Measurements from ENCODE around the gene TOLLIP.
"Not testable (repeated sequence)": the region's sequence is repeated elsewhere in the genome, so short reads cannot be mapped to it uniquely, and the experiment has no call there.

TOLLIP gene

GRCh38 chr11:1309498-1310317 lies at the start of gene TOLLIP:
Gene TOLLIP (minus strand): TSS chr11:1309632. CDS start chr11:1309498, 134 bp downstream.
- ATAC-seq = peak; percentile 77 to 80

DNA sequence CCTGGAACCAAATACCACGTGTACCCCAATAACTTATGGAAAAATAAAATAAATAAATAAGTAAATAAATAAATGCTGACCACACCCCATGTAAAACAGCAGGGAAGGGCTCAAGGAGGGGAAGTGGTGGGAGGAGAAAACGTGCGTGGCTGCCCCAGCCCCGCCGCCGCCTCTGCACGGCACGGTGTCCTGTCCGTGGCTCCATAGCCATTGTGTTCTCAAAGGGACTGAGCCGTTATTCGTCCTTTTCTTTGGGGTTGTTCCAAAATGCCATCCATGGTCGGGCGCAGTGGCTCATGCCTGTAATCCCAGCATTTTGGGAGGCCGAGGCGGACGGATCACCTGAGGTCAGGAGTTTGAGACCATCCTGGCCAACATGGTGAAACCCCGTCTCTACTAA lies 49.5 kb upstream of the TOLLIP start:
- ATAC-seq = not testable (repeated sequence)

DNA sequence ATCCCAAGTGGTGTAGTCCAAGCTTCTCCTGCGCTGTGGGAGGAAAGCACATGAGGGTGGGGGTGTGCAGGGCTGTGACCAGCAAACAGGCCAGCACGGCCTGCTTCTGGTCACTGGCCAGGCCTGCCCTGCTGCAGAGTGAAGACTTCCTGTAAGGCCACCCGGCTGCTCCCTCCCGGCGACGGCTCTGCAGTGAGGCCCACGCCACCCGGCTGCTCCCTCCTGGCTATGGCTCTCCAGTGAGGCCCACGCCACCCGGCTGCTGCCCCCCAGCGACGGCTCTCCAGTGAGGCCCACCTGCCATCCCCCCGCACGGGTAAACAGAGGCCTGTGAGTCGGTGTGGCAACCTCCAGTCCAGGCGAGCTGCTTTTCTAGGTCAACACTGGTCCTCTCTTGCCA lies 48.9 kb upstream of the TOLLIP start:
- ATAC-seq = no peak

- ATAC-seq = no peak
Measured at GRCh38 chr11:1356478-1356960, 47.1 kb upstream of the TOLLIP start.

DNA sequence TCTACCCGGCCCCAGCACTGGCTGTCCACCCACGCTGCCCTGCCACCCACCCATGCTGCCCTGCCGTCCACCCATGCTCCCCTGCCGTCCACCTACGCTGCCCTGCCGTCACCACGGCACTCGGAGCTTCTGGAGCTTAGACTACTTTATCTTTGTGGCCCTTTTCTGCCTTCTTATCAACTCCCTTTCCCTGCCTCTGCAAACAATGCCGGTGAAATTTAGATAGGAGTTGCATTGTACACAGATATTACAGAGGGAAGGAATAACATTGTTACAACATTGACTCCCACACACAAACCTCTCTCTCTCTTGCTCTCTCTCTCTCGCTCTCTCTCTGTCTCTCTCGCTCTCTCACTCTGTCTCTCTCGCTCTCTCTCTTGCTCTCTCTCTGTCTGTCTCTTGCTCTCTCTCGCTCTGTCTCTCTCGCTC lies 46.6 kb upstream of the TOLLIP start:
- no peak for ATAC-seq

- ATAC-seq = no peak
Measured at GRCh38 chr11:1354125-1354938, 44.9 kb upstream of the TOLLIP start.

GRCh38 chr11:1353383-1354124 lies 44.1 kb upstream of the TOLLIP start:
- no peak for ATAC-seq

GRCh38 chr11:1352696-1353382 lies 43.4 kb upstream of the TOLLIP start:
- no peak for ATAC-seq

DNA sequence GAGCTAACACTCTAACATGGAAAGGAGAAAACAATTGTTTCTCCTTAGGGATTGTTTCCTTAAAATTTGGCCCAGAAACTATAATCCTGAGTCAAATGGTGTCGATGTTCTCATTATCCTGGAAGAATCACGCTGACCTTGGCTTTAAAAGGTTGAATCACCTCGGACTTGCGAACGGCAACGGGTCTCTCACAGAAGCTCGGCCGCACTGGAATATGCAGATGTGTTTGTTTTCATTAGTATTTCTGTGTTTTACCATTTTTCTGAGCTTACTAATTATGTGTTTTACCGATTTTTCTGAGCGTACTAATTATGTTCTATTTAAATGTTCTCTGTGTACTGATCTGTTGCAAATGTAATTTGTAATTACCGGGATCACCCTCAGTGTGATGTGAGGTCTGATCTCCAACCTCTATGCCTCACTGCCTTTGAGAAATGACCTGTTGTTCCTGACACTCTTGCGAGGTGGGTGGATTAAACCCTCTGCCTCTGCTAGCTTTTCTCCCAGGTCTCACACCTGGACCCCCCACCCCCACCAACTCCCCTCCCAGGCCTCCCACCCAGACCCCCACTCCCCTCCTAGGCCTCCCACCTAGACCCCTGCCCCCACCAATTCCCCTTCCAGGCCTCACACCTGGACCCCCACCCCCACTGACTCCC lies 42.0 kb upstream of the TOLLIP start:
- ATAC-seq = no peak

DNA sequence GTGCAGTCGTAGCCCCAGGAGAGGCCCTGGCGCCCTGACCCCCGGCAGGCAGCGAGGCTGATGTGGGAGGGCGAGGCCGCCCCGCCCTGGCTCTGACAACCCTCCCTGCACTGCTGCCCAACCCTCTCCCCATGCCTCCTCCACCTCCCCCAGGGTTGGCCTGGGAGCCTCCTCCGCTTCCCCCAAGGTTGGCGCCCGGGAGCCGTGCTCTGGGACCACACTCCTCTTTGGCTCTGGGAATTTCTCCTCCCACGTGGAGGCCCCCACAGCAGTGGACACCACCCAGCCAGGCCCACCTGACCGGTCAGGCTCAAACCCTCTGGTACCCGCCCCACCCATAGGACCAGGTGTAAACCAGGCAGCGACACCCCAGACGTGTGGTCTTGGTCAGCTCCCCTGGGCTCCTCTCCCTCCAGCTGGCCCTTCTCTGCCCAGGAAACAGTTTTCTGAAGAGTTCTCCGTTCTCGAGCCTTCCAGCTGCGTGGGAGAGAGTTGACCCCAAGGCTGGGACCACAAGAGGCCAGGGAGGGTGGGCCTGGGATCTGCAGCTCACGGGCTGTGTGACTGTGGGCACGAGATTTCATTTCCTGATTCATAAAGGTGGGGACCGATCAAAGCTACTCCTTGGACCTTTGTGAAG lies 40.8 kb upstream of the TOLLIP start:
- ATAC-seq = no peak

DNA sequence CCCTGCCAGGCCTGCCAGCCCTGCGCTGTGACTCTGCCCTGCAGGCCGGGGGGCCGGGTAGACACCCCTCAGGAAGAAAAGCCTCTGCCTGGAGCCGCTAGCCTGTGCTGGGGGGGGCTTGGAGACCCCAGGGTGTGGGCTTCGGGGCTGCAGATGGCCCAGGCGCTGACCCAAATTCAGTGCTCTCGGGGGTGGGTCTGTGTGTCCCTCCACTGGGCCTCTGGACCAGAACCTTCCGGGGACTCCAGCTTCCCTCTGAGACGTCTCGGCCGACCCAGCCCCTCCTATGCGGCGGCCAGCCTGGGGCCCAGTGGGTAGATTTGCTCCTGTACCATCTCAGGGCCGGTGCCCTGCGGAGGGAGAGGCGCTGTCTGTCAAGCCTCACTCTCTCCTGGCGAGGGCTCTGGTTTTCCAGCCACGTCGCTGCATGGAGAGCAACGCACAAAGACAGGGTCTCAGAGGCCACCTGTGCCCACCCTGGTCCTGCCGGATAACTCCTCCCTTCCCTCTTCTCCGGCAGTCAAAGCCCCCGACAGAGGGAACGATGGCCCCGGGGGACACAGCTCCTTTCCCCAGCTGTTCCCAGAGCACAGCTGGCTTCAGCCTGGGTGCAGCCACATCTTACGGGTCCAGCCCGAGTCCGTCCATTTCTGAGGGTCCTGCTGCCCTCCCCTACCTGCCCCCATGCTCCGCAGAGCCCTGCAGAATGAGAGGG lies 40.1 kb upstream of the TOLLIP start:
- no peak for ATAC-seq

GRCh38 chr11:1348796-1349326 lies 39.4 kb upstream of the TOLLIP start:
- no peak for ATAC-seq

DNA sequence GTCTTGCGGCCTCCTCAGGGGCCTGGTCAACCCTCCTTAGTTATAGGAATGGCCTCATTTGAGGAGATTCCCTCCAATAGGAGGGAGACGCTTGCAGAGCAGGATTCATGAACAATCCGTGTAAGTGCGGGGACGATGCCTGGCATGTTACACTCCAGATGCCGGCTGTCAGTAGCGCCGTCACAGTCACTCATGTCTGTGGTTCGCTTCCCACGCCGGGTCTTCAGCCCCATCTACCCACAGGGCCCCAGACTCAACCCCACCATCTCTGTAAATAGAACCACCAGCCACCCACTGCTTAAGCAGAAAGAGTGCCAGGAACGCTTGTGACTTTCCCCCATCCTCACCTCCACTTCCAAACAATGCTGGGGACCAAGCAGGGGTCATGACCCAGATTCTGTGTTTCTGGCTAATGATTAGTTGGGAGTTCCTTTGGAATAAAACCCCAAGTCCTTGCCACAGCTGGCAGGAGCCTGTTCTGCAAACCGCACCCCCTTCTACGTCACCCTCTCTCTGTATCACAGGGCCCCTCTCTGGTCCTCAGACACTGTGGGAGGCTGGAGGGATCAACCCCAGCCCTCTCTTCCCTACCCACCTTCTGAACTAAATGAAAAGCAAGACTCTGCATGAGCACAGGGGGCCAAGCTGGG lies 38.8 kb upstream of the TOLLIP start:
- ATAC-seq = peak in 1 of 2 donors; percentile 11

DNA sequence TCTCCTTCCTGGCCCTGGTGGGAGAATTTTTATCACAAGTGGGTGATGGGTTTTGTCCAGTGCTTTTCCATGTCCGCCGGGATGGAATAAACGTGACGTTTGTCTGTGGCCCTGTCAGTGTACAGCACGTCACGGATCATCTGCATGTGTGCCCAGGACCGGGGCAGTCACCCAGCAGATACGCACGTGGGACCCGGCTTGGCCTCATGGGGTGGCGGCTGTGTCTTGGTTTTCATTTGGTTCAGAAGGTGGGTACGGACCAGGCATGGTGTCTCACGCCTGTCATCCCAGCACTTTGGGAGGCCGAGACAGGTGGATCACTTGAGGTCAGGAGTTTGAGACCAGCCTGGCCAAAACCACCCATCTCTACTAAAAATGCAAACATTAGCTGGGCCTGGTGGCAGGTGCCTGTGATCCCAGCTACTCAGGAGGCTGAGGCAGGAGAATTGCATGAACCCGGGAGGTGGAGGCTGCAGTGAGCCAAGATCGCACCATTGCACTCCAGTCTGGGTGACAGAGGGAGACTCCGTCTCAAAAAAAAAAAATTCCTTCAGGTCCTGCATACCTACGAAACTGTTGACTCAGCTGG lies 38.1 kb upstream of the TOLLIP start:
- ATAC-seq = not testable (repeated sequence)

- no peak for ATAC-seq
Measured at GRCh38 chr11:1346669-1347390, 37.4 kb upstream of the TOLLIP start.

GRCh38 chr11:1345737-1346513 lies 36.5 kb upstream of the TOLLIP start:
- ATAC-seq = peak in 1 of 2 donors; percentile 28

DNA sequence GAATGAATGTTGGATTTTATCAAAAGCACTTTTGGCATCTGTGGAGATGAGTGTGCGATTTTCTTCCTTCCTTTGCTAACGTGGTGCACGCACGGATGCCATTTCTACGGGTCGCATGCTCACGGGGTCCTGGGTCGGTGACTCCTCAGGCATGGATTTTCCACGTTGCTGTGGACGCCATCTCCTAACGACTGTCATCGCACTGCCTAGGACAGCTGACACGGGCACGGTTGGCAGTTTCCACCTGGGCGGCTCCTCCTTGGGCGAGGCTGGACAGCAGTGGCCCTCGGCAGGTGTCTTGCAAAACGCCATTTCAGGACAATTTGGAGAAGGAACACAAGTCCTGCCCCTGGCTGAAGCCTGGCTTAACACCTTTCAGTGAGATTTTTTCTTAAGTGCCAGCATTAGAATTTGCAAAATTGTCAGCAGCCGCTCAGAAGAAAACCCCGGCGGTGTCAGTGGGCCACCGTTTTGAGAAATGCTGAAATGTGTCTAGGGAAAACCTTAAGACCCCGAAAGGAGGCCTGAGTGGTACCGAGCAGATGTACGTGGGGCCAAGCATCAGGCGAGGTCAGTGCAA lies 34.7 kb upstream of the TOLLIP start:
- ATAC-seq = no peak
